ENCODE measurements around the gene TPRG1L.

Gene TPRG1L

DNA sequence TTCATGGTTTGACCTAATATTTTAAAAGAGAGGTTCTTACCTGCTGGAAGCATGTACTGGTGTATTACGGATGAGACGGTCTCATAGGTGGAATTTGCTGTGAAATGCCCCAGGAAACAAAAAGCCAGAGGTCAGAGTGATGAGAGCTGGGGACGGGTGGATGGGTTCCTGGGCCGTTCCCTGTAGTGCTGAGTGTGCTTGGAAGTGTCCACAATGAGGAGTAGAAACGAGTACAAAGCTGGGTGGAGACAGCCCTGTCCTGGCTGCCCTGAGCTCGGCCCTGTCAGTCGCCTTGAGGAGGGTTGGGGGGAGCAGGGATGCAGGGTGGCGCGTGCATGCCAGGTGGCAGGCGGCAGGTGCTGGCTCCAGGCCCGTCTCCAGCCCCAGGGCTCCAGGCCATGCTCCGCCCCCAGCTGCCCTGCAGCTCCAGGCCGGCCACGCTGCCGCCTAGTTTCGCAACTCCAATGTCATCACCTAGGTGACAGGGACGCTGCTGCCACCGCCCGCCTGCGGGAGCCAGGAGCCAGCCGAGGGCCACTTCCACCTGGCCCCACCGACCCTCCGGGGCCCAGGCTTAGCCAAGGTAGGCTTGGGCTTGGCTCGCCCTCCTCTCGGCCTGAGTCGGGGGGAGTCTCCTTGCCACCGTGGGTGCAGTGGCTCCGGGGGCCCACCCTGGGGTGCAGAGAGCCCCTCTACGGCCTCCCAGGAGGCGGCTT, 43.9 kb downstream of the TPRG1L start:
- DNase-seq, result no peak

DNA sequence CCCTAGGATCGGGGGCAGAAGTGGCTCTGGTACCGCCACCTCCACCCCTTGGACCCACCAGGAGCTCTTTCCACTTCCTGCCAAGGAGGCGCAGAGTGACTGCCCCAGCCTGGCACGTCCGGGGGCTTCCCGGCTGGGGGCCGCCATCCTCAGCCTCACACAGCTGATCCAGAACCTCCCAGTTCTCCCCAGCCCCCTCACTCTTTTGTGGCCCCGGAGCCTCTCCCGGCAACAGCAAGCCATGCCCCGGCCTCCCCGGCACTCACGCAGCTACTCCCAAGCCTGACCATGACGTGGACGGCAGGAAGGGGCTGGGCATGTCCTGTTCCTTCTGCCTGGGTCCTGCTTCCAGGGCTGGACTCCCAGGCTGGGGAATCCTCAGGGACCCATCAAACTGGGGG, 44.6 kb downstream of the TPRG1L start:
- no peak for DNase-seq

DNA sequence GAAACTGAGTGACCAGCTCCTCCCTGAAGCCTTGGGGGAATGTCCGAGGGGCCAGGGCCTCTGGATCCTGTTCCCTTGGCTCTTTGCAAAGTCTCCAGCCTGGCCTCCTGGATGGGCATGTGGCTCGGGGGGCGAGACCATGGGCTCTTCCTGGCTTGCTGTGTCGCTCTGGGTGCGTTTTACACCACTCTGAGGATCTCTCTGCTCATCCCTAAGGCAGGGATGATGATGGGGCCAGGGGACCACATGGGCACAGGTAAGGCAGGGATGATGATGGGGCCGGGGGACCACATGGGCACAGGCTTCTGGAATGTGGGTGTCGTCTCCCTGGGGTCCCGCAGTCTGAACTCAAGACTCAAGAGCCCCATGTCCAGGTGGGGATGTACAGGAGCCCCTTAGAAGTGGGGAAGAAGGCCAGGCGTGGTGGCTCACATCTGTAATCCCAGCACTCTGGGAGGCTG, 45.2 kb downstream of the TPRG1L start:
- DNase-seq, result no peak

DNA sequence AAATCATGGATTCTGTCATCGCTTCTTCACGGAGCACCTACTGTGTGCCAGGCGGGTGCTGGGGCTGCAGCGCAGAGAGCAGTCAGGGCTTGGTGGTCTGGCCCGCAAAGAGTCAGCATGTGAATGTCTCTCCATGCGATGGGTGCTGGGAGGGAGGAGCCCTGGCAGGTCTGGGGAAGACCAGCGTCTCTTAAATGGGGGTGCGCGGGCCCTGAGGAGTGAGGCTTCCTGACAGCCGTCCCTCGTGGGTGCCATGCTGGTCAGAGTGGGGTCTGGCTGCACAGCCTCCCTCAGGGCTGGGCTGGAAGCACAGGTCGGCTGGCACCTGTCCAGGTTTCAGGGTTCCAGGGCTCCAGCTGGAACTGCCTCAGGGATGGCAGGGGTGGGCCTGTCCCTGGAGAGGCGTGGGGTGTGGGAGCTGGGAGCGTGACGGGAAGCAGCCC, 46.0 kb downstream of the TPRG1L start:
- no peak for DNase-seq

DNA sequence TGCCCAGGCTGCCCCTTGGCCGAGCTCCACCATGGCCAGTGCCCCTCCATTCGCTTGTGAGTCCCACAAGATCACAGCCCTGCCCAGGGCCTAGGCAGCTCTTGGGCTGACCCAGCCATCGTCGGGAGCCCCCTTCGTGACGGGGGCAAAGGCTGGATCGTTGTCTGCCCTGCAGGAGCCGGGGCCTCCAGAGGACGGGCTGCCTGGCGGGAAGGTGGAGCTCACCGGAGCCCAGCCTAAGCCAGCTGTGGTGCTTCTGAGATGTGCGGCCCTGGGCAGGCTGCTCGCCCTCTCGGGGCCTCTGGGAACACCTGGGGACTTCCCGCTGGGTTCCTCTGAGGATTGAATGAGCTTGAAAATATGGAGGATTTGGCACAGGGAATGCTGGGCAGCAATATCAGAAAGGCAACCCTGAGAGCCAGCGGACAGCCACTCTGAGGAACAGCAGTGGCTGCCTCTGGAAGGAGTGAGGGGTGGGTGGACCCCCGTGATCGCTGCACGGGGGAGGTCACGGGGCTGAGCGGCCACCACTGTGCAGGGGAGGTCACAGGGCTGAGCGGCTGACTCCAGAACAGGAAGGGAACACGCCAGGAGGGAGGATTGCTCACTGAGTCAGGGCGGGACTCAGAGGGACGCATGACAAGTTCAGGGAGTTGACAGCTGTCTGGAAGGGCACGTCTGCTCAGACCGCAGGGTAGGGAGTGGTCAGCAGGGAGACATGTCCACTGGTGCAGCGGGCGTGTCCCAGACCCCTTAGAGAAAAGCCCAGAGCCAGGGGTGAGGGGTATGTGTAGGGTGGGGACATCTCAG, 46.8 kb downstream of the TPRG1L start:
- DNase-seq, result no peak

DNA sequence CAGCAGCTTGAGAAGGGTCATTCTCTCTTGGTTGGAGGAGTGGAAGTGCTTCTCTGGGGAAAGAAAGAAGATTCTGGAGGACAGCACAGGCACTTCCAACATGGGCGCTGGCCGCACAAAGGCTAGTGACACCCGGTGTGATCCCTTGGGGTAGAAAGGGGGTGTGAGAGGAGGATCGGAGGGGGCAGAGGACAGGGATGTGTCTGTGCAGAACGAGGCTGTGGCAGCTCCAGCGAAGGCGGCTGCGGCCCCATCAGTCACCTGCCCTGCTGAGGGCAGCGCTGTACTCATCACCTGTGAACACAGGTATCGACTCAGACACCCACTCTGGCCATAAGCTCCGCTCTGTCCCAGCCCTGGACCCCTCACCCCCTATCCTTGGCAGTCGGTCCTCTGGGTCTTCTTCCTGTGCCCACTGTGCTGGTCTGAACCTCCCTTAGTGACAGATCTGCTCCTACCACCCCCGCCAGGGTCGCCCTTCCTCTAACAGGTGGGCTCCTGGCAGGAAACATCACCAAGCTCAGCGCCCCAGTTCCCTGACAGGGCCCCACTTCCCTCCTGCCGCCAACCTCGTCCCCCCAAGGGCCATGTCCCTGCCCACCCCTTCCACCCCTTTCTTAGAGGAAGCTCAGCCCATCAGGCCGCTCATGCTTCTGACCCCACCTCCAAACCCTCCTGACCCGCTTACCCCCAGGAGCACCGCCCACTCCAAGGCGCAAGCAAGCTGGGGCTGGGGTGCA, 47.6 kb downstream of the TPRG1L start:
- DNase-seq, result no peak

DNA sequence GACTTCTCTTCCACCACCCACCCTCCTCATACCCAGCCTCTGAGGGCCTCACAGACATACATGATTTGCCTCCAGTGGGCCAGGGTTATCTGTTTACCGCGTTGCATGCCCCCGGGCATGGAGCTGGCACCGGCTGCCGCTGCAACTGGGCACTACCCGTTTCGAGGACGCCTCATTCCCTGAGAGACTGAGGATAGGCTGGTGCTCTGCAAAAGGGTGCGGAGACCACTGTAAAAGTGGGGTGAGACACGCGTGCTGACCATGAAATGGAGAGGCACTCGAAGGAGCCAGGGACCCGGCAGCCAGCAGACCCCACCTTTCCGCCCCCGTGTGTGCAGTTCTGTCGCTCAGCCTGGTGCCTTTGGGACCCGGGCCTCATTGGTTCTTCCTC, 48.2 kb downstream of the TPRG1L start:
- no peak for DNase-seq

DNA sequence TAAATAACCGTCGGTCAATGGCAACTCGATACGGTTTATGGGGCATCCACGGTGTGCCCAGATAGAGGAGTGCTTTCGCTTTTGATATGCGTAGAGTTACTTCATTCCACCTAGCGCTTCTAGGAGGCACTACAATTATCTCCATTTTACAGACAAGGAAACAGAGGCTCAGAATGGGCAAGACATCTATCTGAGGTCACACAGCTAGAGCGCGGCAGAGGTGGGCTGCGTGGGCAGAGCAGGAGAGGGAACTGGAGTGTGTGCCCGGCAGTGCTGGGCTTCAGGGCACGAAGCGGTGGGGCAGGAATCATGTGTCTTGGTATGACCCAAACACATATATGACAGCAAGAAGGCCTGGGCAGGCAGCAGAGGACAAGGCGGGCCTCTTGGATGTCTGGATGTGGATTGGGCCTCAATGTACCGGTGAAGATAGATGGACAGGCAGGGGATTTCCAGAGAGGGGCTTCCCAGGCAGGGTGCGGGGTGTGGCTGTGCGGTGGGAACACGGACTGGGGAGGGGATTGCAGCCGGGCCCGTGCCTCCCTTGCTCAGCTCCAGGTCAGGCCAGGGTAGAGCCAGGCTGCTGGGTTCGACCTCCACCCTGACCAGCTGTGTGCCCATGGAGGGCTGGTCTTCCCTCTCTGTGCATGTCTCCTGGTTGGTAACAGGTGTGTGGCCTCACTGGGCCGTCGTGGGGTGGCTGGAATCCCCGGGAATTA, 48.7 kb downstream of the TPRG1L start:
- DNase-seq, result no peak

DNA sequence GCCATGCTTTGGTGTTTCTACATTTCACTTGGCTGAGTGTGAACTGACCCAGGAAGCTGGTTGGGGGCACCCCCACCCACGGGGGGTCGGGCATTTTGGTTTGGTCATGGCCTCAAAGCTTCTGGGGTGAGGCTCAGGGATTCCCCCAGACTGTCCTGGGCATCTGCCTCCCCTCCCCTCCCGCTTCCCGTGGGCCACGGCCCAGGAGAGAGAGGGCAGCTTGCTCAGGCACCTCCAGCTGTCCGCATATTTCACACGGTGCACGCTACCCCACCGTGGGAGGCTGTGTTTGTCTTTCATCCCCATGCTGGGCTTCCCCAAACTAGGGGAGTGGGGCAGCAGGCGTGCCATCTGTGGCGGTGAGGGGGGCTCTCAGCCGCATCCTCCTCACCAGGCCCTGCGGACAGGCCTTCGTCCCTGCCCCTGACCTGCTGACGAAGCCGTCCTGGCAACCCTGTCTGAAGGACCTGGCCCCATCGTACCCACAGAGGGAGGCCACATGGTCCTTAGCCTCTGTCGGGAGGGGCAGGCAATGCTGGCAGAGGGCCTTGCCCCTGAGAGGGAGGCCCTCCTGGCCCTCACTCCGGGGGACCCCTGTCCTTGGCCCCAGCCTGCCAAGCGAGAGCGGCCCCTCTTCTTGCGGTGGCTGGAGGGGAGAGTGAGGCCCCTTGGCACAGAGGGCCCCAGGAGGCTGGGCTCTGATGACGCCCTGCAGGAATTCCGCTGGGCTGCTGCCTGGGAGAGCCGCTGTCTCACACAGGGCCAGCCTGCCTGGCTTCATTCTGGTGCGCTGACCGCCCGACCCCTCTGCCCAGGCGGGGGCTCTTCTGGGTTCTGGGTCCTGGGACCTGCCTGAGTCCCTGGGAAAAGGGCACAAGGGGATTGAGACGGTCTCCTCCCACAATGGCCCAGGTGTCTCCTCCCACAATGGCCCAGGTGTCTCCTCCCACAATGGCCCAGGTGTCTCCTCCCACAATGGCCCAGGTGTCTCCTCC, 49.6 kb downstream of the TPRG1L start:
- no peak for DNase-seq

DNA sequence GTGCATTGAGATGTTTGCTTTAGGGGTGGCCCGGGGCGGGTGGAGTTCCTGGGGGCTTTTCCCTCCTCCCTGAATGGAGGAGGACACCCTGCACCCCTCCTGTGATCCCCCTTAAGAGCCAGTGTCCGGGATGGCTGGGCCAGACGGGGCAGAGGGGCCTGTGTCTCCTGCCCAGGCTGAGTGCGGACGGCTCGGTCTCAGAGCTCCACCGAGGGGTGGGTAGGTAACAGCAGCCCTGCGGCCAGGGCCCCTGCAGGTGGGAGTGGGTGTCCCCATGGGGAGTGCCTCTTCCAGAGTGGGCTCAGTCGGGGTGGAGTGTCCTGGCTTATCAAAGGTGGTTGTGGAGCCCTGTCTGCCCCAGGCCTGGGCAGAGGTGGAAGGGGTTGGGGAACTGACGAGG, 50.6 kb downstream of the TPRG1L start:
- no peak for DNase-seq

DNA sequence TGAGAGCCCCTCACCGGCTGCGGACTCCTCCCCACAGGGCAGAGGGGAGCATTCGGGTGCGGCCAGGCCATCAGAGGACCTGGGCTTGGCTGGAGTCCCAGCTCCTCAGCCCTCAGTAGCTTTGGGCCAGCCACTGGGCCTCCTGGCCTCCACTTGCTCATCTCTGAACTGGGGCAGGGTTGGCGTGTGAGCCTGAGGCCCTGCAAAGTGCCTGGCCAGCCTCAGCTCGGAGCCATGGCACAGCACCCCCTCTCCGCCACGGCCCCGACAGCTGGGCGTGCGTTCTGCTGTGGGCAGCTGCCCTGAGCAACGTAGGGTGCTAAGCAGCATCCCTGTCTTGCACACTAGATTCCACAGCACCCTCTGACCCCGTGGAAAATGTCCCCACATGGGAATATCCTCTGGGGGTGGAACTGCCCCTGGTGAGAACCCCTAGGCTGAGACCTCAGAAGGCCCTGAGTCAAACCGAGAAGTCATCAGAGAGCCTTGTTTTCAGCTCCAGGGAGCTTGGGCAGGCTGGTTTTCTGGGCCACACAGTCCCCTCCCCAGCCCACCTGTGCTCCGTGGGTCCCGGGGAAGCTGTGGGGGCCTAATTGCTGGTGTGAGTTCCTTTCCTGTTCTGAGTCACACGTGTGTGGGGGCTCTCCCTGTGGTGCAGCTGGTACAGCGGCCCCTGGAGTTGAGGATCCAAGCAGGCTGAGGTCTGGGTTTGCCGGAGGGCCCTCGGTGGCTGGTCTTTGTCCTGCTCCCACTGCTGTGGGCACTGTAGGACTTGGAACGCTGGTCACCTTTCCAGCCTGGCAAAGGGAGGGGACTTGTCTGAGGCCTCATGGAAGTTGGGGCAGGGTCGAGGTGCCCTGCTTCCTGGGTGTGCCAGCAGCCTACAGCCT, 52.0 kb downstream of the TPRG1L start:
- no peak for DNase-seq

DNA sequence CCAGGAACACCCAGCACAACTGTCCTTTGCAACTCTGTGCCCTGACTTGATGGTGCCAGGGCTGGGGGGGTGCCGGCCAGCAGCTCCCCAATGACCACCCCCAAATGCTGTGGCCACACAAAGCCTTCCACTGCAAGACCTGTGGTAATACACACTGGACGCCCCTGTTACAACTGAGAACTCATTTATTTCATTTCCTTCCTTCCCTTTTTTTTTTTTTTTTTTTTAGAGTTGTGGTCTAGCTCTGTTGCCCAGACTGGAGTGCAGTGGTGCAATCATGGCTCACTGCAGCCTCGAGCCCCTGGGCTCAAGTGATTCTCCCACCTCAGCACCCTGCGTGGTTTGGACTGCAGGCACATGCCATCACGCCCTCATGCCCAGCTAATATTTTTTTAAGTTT, 52.7 kb downstream of the TPRG1L start:
- no peak for DNase-seq

DNA sequence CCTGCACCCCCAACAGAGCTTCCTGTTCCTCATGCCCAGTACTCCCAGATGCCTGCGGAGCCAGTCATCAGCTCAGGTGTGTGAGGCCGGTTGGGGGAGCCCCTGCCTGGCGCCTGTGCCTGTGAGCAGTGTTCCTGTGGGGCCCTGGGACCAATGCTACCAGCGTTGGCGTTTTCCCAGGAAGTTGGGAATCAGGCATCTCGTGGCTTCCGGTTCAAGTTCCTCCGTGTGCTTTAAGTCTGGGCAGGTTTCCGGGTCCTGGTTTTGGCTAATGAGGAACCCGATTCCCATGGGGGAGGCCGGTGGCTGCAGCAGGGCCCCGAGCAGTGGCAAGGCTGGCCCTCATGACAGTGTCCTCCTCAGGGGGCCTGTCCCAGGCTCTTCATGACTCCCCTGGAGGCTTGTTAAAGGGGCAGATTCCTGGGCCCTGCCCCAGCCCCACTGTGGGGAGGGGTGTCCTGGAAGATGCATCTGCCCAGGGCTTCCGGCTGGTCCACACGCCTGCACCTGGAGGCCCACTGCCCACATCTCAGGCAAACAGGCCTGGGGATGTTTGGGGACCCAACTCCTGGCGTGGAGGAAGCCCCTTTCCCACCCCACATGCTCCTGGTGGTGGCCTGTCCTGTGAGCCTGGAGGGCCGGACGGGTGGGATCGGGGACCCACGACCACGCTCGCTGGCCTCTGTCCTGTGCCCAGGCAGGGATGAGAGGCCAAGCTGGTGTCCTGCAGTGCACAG, 53.7 kb downstream of the TPRG1L start:
- DNase-seq, result no peak

DNA sequence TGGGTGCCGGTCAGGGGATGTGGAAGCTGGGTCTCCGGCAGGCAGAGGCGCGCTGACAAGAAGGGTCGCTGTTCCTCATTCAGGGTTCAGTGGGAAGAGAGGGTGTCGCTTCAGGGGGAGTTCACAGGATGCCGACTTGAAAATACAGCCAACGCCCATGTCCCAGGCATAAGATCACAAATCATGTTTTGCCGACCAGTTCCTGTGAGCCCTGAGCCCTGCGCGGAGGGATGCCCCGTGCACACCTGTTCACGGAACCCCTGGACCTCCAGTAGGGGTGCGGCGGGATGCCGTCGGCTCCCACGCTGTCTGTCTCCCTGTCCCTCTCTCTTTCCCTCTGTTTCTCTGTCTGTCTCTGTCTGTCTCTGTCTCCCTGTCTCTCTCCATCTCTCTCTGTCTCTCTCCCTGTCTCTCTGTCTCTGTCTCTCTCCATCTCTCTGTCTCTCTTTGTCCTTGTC, 54.3 kb downstream of the TPRG1L start:
- DNase-seq, result no peak
